ENCODE results near the gene MRPS18A.

The MRPS18A gene

DNA sequence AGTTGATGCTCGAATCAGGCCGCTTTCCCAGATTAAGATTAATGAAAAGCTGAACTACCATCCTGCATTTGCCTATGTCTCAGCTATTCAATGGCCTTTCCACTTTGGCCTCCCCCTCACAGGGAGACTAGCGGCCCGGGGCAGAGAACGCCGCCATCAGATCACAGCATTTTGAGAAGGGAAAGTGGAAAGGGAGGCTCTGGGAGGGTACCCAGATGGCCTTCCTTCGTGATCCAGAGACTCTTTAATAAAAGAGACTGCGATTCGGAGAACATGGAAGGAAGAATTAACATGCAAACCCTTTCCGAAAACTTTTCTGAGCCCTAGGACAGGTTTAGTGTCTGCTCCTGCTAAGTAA lies 533 bp downstream of the MRPS18A start:
- H3K4me2 ChIP-seq (ENCODE audit: low read depth, low read length, poor library complexity, severe bottlenecking): peak overlapping the region; percentile 78
- no peaks in the 10 kb centered on the region for H3K9me3 ChIP-seq (ENCODE audit: insufficient read depth, low read length)
- H4K20me1 ChIP-seq (ENCODE audit: low read depth, low read length): peaks cover 17% of the 10 kb centered on the region
- no peaks in the 10 kb centered on the region for H3K36me3 ChIP-seq (ENCODE audit: low read length)
- H3K9me2 ChIP-seq (replicated peaks; ENCODE audit: insufficient read depth, low read length): no peaks in the 10 kb centered on the region
- H3K4me3 ChIP-seq (ENCODE audit: insufficient read depth, low read length, poor library complexity, severe bottlenecking): peak overlapping the region; percentile 81
- TF ChIP-seq, protein P1, sequence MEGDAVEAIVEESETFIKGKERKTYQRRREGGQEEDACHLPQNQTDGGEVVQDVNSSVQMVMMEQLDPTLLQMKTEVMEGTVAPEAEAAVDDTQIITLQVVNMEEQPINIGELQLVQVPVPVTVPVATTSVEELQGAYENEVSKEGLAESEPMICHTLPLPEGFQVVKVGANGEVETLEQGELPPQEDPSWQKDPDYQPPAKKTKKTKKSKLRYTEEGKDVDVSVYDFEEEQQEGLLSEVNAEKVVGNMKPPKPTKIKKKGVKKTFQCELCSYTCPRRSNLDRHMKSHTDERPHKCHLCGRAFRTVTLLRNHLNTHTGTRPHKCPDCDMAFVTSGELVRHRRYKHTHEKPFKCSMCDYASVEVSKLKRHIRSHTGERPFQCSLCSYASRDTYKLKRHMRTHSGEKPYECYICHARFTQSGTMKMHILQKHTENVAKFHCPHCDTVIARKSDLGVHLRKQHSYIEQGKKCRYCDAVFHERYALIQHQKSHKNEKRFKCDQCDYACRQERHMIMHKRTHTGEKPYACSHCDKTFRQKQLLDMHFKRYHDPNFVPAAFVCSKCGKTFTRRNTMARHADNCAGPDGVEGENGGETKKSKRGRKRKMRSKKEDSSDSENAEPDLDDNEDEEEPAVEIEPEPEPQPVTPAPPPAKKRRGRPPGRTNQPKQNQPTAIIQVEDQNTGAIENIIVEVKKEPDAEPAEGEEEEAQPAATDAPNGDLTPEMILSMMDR (IDR thresholded peaks at IDR 0.05; ENCODE audit: insufficient read depth, low read length, poor library complexity, severe bottlenecking): no peak
- no peak for TF ChIP-seq EZH2phosphoT487 (conservative IDR thresholded peaks at IDR 0.05; ENCODE audit: low read length)
- peak overlapping the region; percentile 90 for H2AFZ ChIP-seq (ENCODE audit: low read depth, low read length, severe bottlenecking)
- peak overlapping the region; percentile 81 for H3K9ac ChIP-seq (ENCODE audit: low read length)
- H3F3A ChIP-seq (ENCODE audit: insufficient read depth): peaks cover 28% of the 10 kb centered on the region
- H3K27me3 ChIP-seq (ENCODE audit: low read length): no peaks in the 10 kb centered on the region
- H3K27ac ChIP-seq (ENCODE audit: low read depth, low read length): peak overlapping the region; percentile 18
- peaks cover 55% of the 10 kb centered on the region for H3K79me2 ChIP-seq (ENCODE audit: insufficient read depth, low read length)

DNA sequence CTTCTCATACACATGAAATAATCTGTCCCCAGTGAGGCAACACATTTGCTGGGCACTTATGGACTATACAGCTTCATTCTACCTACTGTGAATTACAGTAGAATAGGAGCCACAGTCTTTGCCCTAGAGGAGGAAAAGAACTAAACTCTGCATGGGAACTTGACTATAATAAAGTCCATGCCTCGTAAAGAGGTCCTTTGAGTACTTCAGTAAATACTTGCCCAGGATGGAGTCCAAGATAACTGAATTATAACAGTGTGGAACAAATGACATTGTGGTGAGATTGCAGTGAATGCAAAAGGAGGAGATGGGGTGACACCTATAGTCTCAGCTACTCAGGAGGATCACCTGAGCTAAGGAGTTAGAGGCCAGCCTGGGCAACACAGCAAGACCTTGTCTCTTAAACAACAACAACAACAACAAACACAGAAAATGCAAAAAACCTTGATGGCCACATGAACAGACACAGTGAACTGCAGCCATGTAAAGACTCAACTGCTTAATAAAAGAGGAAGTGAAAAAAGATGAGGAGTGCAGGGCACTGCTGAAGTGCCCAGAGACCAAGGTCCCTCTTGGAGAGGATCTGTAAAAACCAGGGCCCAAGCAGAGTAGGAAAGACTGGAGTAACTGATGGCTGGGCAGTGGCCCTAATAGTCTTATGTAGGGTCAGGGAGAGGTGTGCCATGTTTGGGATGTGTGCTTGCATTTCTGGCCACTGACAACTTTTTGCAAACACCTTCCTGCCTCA lies 3.7 kb downstream of the MRPS18A start:
- H3K4me2 ChIP-seq (ENCODE audit: low read depth, low read length, poor library complexity, severe bottlenecking): peak overlapping the region; percentile 78
- peak overlapping the region; percentile 1; the same call in 1 of the 2 replicates for H3K9ac ChIP-seq (ENCODE audit: low read length)
- H3K9me2 ChIP-seq (replicated peaks; ENCODE audit: insufficient read depth, low read length): no peaks in the 10 kb centered on the region
- H3K27ac ChIP-seq (ENCODE audit: low read depth, low read length): peak overlapping the region; percentile 62
- H3K9me3 ChIP-seq (ENCODE audit: insufficient read depth, low read length): no peaks in the 10 kb centered on the region
- no peaks in the 10 kb centered on the region for H3K27me3 ChIP-seq (ENCODE audit: low read length)
- peaks cover 28% of the 10 kb centered on the region for H3F3A ChIP-seq (ENCODE audit: insufficient read depth)
- peaks cover 76% of the 10 kb centered on the region for H3K79me2 ChIP-seq (ENCODE audit: insufficient read depth, low read length)
- H2AFZ ChIP-seq (ENCODE audit: low read depth, low read length, severe bottlenecking): no peak overlapping the region
- H3K4me3 ChIP-seq (ENCODE audit: insufficient read depth, low read length, poor library complexity, severe bottlenecking): no peak overlapping the region
- H3K36me3 ChIP-seq (ENCODE audit: low read length): 0 out of 2 replicates have a peak, but pooled peaks cover 9% of the 10 kb centered on the region
- peaks cover 22% of the 10 kb centered on the region for H4K20me1 ChIP-seq (ENCODE audit: low read depth, low read length)
- no peak for TF ChIP-seq EZH2phosphoT487 (conservative IDR thresholded peaks at IDR 0.05; ENCODE audit: low read length)
- TF ChIP-seq, protein P1 (IDR thresholded peaks at IDR 0.05; ENCODE audit: insufficient read depth, low read length, poor library complexity, severe bottlenecking): no peak

DNA sequence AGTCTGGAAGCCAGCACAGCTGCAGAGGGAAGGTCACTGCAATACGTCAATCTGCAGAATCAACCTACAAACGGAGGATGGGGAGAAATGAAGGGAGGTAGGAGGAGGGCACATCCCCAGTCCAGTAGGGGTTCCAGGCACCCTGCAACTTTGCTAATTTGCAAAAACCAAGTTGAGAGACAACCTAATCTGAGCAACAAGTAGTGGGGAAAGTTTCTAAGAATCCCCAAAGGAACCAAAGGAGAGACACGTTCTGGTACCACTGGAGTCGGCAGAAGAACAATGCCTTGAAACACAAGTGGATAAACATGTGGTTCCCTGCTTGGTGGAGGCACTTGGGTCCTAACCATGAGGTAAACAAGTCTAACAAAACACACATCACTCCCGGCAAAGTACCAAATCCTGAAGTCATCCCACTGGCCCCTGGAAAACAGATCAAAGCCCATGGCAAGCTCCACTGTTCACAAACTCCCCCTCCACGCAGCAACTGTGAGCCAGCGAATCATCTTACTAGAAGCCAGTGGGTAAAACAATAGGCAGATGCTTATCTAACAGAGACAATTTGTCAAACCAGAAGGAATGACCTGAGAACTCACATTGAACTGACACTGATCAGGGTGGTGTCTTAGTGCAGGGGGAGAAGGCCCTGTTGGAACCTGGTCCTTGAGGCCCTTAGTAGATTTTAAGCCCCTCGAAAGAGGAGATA lies 4.7 kb downstream of the MRPS18A start:
- no peak overlapping the region for H3K4me3 ChIP-seq (ENCODE audit: insufficient read depth, low read length, poor library complexity, severe bottlenecking)
- 0 out of 2 replicates have a peak, but pooled peaks cover 9% of the 10 kb centered on the region for H3K36me3 ChIP-seq (ENCODE audit: low read length)
- no peak overlapping the region for H3K27ac ChIP-seq (ENCODE audit: low read depth, low read length)
- H3F3A ChIP-seq (ENCODE audit: insufficient read depth): peaks cover 28% of the 10 kb centered on the region
- H3K27me3 ChIP-seq (ENCODE audit: low read length): no peaks in the 10 kb centered on the region
- no peak overlapping the region for H3K9ac ChIP-seq (ENCODE audit: low read length)
- no peaks in the 10 kb centered on the region for H3K9me2 ChIP-seq (replicated peaks; ENCODE audit: insufficient read depth, low read length)
- peaks cover 76% of the 10 kb centered on the region for H3K79me2 ChIP-seq (ENCODE audit: insufficient read depth, low read length)
- H3K9me3 ChIP-seq (ENCODE audit: insufficient read depth, low read length): no peaks in the 10 kb centered on the region
- H3K4me2 ChIP-seq (ENCODE audit: low read depth, low read length, poor library complexity, severe bottlenecking): no peak overlapping the region
- TF ChIP-seq, protein P1 (IDR thresholded peaks at IDR 0.05; ENCODE audit: insufficient read depth, low read length, poor library complexity, severe bottlenecking): no peak
- no peak for TF ChIP-seq EZH2phosphoT487 (conservative IDR thresholded peaks at IDR 0.05; ENCODE audit: low read length)
- H4K20me1 ChIP-seq (ENCODE audit: low read depth, low read length): peaks cover 22% of the 10 kb centered on the region
- no peak overlapping the region for H2AFZ ChIP-seq (ENCODE audit: low read depth, low read length, severe bottlenecking)
